Endothelial cell of umbilical vein (primary cell): ENCODE data around the gene COL23A1. TPM values are rescaled to one million over a fixed set of nuclear protein-coding genes. Genes with fewer than 3 reads are reported as not detected.

Experiments used
- BruUV-seq: library from RNA; stranded (reverse); fragments of 400-500 nt; replicated peaks from 2 replicates; lab custom pipeline; 2021; lab: Mats Ljungman, UMichigan
- CTCF ChIA-PET: fragments of 300-600, 350-600 bp; sonication (Branson Sonifier 250); formaldehyde crosslinking; loops from one replicate; lab custom pipeline; 2021; ENCODE audit warnings: antibody characterized with exemption, inconsistent platforms; lab: Charles Lee
- POLR2A ChIA-PET: fragments of 300-600, 350-600 bp; sonication (Branson Sonifier 250); formaldehyde crosslinking; loops from one replicate; lab custom pipeline; 2021; ENCODE audit warnings: antibody characterized with exemption, inconsistent platforms; lab: Charles Lee
- DNase-seq: peaks from one replicate; pipeline ENCODE4 v3.0.0-alpha.2; 2011; ENCODE audit warnings: low read depth, low spot score
- FAIRE-seq: peaks from 2 replicates; lab custom pipeline; 2011; peaks lifted over from hg19 to GRCh38; lab: Jason Lieb, UNC
- H2AFZ ChIP-seq: 2 replicates; pipeline ENCODE4 v1.6.0; 2012; ENCODE audit warnings: low read depth, low read length, control low read depth, inconsistent platforms
- H3K27ac ChIP-seq: 2 replicates; pipeline ENCODE4 v1.5.1; 2011; ENCODE audit warnings: low read depth, mild to moderate bottlenecking, control low read depth, low read length, moderate library complexity; ENCODE audit not compliant: insufficient read depth
- H3K27me3 ChIP-seq, 2 experiments: 2 replicates each; pipeline versions ENCODE4 v1.6.0 to v1.6.1; 2011; ENCODE audit warnings: low read length in 2 of 2, mixed read lengths in 1 of 2; ENCODE audit not compliant: control insufficient read depth in 2 of 2, insufficient read depth in 2 of 2
- H3K36me3 ChIP-seq, 2 experiments: 2 replicates in 1 of 2; 3 replicates in 1 of 2; pipeline ENCODE4 v1.5.1; 2011; ENCODE audit warnings: low read length in 2 of 2, mild to moderate bottlenecking in 1 of 2, moderate library complexity in 1 of 2; ENCODE audit not compliant: control insufficient read depth in 2 of 2, insufficient read depth in 2 of 2; ENCODE audit errors: extremely low read depth in 1 of 2
- H3K4me1 ChIP-seq: 3 replicates; pipeline ENCODE4 v1.5.1; 2011; ENCODE audit warnings: mild to moderate bottlenecking, low read length; ENCODE audit not compliant: control insufficient read depth, insufficient read depth; ENCODE audit errors: extremely low read depth
- H3K4me2 ChIP-seq: 2 replicates; pipeline ENCODE4 v1.6.1; 2011; ENCODE audit warnings: low read length, control low read depth, mixed read lengths; ENCODE audit not compliant: insufficient read depth
- H3K4me3 ChIP-seq, 3 experiments: fragments of 200-600 bp in 1 of 3; sonication (generic), shearing (Covaris generic) in 1 of 3; replicated peaks in 1 of 3; 2 replicates each; pipeline ENCODE4 v1.5.1; 2011 to 2016; ENCODE audit warnings: control low read depth in 3 of 3, low read length in 3 of 3, mild to moderate bottlenecking in 2 of 3, inconsistent platforms in 1 of 3, low read depth in 1 of 3, moderate library complexity in 1 of 3; ENCODE audit not compliant: insufficient read depth in 1 of 3
- H3K79me2 ChIP-seq: 2 replicates; pipeline ENCODE4 v1.6.0; 2012; ENCODE audit warnings: low read length, inconsistent platforms; ENCODE audit not compliant: control insufficient read depth, insufficient read depth
- H3K9ac ChIP-seq: replicated peaks from 2 replicates; pipeline ENCODE3; 2011; ENCODE audit warnings: low read length, control low read depth; ENCODE audit not compliant: insufficient read depth; ENCODE audit errors: extremely low read depth
- H3K9me1 ChIP-seq: replicated peaks from 3 replicates; pipeline ENCODE4 v1.6.0; 2011; ENCODE audit warnings: mild to moderate bottlenecking, low read length; ENCODE audit not compliant: control insufficient read depth, insufficient read depth; ENCODE audit errors: extremely low read depth
- H3K9me3 ChIP-seq: replicated peaks from 2 replicates; pipeline ENCODE4 v1.5.1; 2012; ENCODE audit warnings: low read length, inconsistent platforms; ENCODE audit not compliant: control insufficient read depth, insufficient read depth
- H4K20me1 ChIP-seq: replicated peaks from 2 replicates; pipeline ENCODE3; 2011; ENCODE audit warnings: mild to moderate bottlenecking, low read length; ENCODE audit not compliant: control insufficient read depth, insufficient read depth; ENCODE audit errors: extremely low read depth
- EZH2 ChIP-seq: IDR thresholded peaks from 2 replicates; pipeline ENCODE4 v1.6.1; 2012; ENCODE audit warnings: borderline replicate concordance, low read depth, mild to moderate bottlenecking, moderate library complexity, low read length, inconsistent platforms; ENCODE audit not compliant: severe bottlenecking
- FOS ChIP-seq: IDR thresholded peaks from 2 replicates; pipeline ENCODE4 v1.6.1; 2011; ENCODE audit warnings: mild to moderate bottlenecking, low read length, moderate library complexity, borderline replicate concordance; ENCODE audit not compliant: insufficient read depth
- GATA2 ChIP-seq: IDR thresholded peaks from 2 replicates; pipeline ENCODE4 v1.7.0; 2011; ENCODE audit warnings: low read depth, mild to moderate bottlenecking, moderate library complexity, mixed read lengths, low read length; ENCODE audit not compliant: insufficient read length, insufficient read depth
- JUN ChIP-seq: IDR thresholded peaks from 2 replicates; pipeline ENCODE4 v1.6.1; 2011; ENCODE audit warnings: borderline replicate concordance, low read depth; ENCODE audit not compliant: insufficient read length, insufficient read depth
- MAX ChIP-seq: IDR thresholded peaks from 2 replicates; pipeline ENCODE4 v1.6.1; 2011; ENCODE audit not compliant: insufficient read depth, insufficient read length
- MYC ChIP-seq: IDR thresholded peaks from one replicate; pipeline ENCODE4 v1.6.1; 2011; ENCODE audit warnings: mild to moderate bottlenecking, low read depth, low read length
- POLR2A ChIP-seq: IDR thresholded peaks from 2 replicates; pipeline ENCODE4 v1.6.1; 2012; ENCODE audit warnings: low read depth, mild to moderate bottlenecking, control low read depth, low read length
- POLR2AphosphoS5 ChIP-seq: IDR thresholded peaks from 2 replicates; pipeline ENCODE4 v1.6.1; 2012; ENCODE audit warnings: low read depth, mild to moderate bottlenecking, control low read depth, low read length, moderate library complexity; ENCODE audit not compliant: insufficient read depth
- dilution Hi-C: fragments of 300-500 bp; cut with MboI; formaldehyde crosslinking; loops from one replicate; pipeline ENCODE4 v1.15.0; 2019; ENCODE audit warnings: low sequenced_read_pairs; ENCODE audit not compliant: extremely low pct_ligation_motif_present
- intact Hi-C: fragments of 100-400 bp; cut with micrococcal nuclease; formaldehyde crosslinking; loops from one replicate; pipeline ENCODE4 v1.10.0; 2022
- polyA plus RNA-seq, 4 experiments: library from polyadenylated mRNA; depleted of rRNA in 3 of 4; stranded (reverse) in 3 of 4; unstranded in 1 of 4; fragments of >200 nt; gene quantifications; 2 replicates each; pipeline versions ENCODE4 v1.2.1 to v1.2.3, GENCODE V29; 2011 to 2012; ENCODE audit warnings: missing spikeins in 1 of 4
- total RNA-seq: library from RNA; stranded (reverse); gene quantifications from 2 replicates; pipeline ENCODE4 v1.2.3, GENCODE V29; 2021
- TF ChIP-seq, protein P1 (sequence below), 2 donors: IDR thresholded peaks; 1 replicate in 1 of 2; 2 replicates in 1 of 2; pipeline ENCODE4 v1.5.1; 2011; ENCODE audit warnings: low read length in 2 of 2, mild to moderate bottlenecking in 2 of 2, moderate library complexity in 2 of 2, control low read depth in 1 of 2, inconsistent platforms in 1 of 2, low read depth in 1 of 2; ENCODE audit not compliant: insufficient read depth in 1 of 2; ENCODE audit errors: extremely low read depth in 1 of 2

The COL23A1 gene
- total and polyA plus RNA-seq, 2 donors (not counting 3 experiments of a cell fraction or from before 2014, with no cell fraction given) = not detected

GRCh38 chr5:178507151-178507932, 82.9 kb downstream of the COL23A1 start:
- intact Hi-C loops = no loop called here
- Histone ChIP-seq H3K27ac (no peak overlapping the region), H3K9me1 (no peaks in the 10 kb centered on the region), H2AFZ (no peak overlapping the region), H3K9ac (no peak overlapping the region), H3K79me2 (no peaks in the 10 kb centered on the region), H3K4me1 (no peaks in the 10 kb centered on the region), H3K4me2 (no peak overlapping the region), H3K9me3 (no peaks in the 10 kb centered on the region), H3K4me3 (no peak overlapping the region), H3K36me3 (no peaks in the 10 kb centered on the region), H3K27me3 (no peaks in the 10 kb centered on the region), H4K20me1 (no peaks in the 10 kb centered on the region)
- no peak for TF ChIP-seq POLR2A
- TF ChIP-seq GATA2 = no peak
- no peak for TF ChIP-seq POLR2AphosphoS5
- TF ChIP-seq, protein P1, sequence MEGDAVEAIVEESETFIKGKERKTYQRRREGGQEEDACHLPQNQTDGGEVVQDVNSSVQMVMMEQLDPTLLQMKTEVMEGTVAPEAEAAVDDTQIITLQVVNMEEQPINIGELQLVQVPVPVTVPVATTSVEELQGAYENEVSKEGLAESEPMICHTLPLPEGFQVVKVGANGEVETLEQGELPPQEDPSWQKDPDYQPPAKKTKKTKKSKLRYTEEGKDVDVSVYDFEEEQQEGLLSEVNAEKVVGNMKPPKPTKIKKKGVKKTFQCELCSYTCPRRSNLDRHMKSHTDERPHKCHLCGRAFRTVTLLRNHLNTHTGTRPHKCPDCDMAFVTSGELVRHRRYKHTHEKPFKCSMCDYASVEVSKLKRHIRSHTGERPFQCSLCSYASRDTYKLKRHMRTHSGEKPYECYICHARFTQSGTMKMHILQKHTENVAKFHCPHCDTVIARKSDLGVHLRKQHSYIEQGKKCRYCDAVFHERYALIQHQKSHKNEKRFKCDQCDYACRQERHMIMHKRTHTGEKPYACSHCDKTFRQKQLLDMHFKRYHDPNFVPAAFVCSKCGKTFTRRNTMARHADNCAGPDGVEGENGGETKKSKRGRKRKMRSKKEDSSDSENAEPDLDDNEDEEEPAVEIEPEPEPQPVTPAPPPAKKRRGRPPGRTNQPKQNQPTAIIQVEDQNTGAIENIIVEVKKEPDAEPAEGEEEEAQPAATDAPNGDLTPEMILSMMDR (IDR thresholded peaks at IDR 0.05; ENCODE audit: extremely low read depth in 1 of 2, insufficient read depth in 1 of 2, low read depth in 1 of 2, low read length in 2 of 2) = no peak
- no peak for TF ChIP-seq MYC
- TF ChIP-seq JUN = no peak
- TF ChIP-seq EZH2 = no peak
- TF ChIP-seq FOS = no peak
- no peak for TF ChIP-seq MAX
- FAIRE-seq (no peak), DNase-seq (no peak)
- dilution Hi-C loops = no loop called here
- no TSS peak for BruUV-seq
- ChIA-PET POLR2A (no interaction called here), CTCF (no interaction called here)
